HG02623 (cell line): ENCODE results near the gene NPHP4.
"Not testable (repeated sequence)": the region's sequence is repeated elsewhere in the genome, so short reads cannot be mapped to it uniquely, and the experiment has no call there.

ENCODE experiments used
- ATAC-seq: cut with Tn5 transposase; IDR thresholded peaks from one replicate; pipeline ENCODE4 v1.9.1; 2021; ENCODE audit warnings: moderate library complexity; ENCODE audit not compliant: unreplicated experiment

The NPHP4 gene

GRCh38 chr1:5936621-5937372 lies 55.4 kb downstream of the NPHP4 start:
- ATAC-seq, result no peak

DNA sequence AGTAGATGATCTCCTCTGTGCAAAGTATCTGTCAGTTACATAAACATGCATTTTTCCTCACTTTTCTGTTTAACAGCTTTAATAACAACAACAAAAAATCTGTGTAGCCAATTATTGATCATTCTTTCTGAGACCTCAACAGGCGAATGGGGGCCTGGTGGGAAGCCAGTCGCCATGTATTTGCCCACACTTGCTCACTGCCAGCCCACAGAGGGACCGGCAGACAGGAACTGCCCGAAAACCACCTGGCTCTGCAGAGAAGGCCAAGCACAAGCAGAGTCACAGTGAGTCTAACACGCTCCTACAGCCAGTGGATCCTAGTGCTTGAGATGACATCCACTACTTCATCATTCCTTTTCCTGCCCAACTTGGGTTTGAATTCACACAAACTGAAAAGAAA lies 56.1 kb downstream of the NPHP4 start:
- ATAC-seq, result no peak

GRCh38 chr1:5935026-5935425 lies 57.2 kb downstream of the NPHP4 start:
- no peak for ATAC-seq

DNA sequence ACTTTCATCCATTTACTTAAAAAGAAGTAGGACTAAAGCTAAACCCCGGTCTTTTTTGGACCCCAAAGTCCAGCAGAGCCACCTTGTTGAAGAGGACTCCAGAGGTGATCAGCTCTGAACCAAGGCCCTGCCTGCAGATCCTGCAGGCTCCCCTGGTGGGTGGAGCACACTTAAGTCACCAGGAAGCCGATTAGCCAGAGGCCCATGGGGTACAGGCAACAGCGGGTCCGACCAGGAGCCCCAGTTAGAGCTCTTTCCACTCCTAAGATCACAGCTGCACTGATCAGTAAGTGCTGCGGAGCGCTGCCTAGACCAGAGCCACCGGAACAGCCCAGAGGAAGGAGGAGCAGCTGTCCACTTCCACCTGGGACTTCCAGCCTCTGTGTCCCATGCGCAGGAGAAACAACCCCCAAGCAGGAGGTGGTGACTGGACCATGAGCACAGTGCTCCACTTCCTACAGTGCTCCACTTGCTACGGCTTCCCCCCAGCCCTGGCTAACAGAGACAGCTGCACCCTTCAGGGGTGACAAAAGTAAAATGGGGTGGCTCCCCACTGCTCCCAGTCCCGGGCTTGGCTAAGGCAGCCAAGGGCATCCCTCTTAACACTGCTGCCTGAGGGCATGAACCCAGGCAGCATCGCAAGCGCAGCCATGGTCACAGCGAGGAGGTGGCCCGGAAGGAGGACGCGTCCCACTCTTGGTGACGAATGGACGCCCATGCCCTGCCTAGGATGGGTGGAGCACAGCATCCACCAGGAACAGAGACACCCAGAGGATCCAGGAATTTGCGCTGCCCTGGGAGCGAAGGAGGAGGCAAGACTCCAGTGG lies 58.0 kb downstream of the NPHP4 start:
- no peak for ATAC-seq

DNA sequence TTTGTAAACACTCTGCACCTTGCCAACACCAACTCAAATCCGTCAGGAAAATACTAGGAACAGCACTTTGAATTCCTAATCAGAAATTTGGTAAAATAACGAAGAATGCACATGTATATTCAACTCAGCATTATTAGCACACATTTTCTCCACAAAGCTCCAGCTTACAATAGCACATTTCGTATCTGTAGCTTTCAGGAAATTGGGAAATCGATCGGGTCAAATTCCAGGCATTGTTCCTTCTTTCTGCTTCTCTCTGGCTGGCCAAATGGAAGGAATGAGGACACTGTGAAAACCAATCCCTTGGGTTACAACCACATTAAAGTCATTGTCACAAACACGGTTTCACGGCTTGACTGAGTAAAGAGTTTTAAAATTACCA lies 58.6 kb downstream of the NPHP4 start:
- no peak for ATAC-seq

DNA sequence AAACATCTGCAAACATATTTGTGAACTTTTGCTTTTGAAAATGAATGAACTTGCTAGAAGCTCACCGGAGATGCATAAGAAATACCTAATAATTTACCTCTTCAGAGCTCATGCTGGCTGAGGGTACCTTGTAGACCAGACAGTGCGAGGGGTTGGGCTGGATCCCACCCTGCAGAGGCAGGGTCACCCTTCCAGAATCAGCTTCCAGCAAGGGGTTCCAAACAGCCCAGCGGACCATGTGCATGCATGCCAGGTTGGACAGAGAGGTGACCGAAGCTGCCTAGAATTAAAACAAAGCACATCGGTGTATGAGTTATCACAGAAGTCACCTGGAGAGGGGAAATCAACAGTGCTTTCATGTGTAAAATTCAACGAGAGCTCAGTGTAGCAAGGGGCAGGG lies 59.2 kb downstream of the NPHP4 start:
- ATAC-seq, result no peak

DNA sequence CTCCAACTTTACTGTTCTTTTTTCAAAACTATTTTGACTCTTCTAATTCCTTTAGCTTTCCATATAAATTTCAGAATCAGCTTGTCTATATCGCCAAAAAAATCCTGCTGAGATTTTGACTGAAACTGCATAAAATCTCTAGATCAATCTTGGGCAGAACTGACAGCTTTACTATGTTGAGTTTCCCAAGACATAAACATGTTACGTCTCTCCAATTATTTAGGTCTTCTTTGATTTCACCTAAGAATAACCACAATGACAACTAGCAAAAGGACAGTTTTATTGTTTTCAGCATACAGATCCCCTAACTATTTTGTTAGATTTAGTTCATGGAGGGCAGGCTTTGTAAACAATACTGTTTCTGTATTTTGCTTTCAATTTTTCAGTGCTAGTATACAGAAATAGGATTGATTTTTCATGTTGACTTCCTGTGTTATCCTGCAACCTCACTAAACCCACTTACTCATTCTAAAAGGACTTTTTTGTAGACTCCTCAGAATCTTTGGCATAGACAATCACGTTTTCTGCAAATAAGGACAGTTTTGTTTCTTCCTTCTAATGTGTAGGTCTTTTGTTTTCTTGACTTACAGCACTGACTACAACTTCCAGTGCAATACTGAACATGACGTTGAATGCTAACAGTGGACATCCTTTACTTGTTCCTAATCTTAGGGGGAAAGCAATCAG lies 63.4 kb downstream of the NPHP4 start:
- no peak for ATAC-seq

GRCh38 chr1:5927506-5928370 lies 64.5 kb downstream of the NPHP4 start:
- no peak for ATAC-seq

- no peak for ATAC-seq
Observed at GRCh38 chr1:5926686-5927435, 65.4 kb downstream of the NPHP4 start.

- not testable (repeated sequence) for ATAC-seq
Observed at GRCh38 chr1:5922700-5923330, 69.4 kb downstream of the NPHP4 start.

GRCh38 chr1:5921671-5922070 lies 70.6 kb downstream of the NPHP4 start:
- no peak for ATAC-seq

DNA sequence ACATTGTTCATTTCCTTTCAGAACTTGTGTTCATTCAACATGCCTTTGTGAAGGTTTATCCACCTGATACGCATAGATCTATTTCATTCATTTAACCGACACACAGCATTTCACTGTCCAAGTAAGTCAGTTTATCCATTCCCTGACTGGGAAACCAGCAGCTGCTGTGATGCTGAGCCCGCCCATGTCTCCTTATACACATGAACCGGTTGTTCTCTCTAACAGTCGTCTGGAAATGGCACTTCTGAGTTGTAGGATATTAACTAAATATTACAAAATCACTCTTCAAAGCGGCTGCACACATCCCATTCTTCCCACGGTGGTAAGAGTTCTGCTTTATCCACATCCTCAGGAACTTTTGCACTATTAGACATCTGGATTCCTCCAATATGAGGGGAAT lies 71.1 kb downstream of the NPHP4 start:
- ATAC-seq, result no peak

GRCh38 chr1:5920201-5920600 lies 72.0 kb downstream of the NPHP4 start:
- ATAC-seq, result no peak

DNA sequence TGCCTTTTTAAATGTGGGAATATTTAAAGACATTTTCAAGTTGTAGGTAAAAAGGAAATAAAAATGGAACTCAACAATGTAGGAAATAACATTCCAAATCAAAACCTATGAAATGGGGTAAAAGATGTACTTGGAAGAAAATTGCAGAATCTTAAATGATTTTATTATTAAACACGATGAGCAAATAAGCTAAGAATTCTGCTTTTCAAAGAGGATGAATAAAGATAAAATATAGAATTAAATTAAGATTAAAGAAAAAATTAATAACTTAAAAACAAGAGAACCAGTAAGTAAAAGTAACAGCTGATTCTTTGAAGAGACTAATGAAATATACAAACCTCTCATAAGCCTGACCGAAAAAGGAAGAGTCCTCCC lies 74.0 kb downstream of the NPHP4 start:
- no peak for ATAC-seq

DNA sequence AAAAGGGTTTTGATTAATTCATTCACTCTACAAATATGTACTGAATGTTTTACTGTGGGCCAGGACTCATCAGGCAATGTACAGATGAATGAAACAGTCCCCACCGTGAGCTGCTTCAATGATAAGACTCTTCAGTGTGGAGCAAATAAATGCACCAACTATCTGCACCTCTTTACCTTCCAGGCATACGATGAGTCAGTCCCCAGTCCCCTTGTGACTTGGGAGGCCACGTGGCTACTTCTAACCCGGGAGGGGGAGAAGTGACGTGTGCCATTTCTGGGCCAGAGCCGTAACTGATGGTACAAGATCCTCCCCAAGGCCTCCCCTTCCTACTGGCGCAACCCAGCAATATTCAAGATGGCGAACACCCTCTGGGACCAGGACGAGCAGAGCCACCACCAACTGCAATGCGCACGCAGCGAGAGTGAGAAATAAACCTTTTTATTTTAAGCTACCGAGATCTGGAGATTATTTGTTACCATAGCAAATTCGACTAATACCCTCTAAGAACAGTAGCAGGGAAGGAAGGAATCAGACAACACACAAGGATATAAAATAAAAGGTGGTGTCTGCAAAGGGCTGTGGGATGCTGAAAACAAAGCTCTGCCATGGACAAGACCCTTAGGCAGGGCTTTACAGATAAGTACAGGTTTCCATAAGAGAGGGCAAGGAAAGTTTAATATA lies 74.5 kb downstream of the NPHP4 start:
- no peak for ATAC-seq

GRCh38 chr1:5917281-5917590 lies 75.0 kb downstream of the NPHP4 start:
- ATAC-seq, result no peak

DNA sequence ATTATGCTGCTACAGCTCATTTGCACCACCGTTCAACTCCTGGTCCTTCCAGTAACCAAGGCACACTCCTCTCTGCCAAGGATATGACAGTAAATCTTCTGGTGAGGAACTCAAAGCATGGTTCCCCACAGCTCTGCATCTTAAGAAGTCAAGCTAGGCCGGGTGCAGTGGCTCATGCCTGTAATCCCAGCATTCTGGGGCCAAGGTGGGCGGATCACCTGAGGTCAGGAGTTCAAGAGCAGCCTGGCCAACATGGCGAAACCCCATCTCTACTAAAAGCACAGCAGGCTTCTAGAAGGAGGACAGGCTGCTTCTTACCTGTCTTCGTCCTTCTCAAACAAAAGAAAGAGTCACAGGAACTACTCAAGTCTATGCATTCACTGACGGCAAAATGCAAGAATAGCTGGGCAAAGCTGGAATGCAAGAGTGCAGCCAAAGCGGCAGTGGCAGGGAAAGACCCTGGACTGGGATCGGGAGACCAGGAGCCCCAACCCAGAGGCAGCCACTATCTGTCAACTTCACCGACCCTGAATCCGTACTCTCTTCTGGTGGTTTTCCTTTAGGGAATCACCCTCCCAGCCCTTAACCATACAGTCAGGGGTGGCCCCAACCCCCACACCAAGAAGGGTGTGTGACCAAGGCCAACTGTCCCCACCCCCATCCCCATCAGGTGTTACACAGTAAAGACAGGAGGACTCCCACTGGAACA lies 75.5 kb downstream of the NPHP4 start:
- no peak for ATAC-seq
